Neural cell (in vitro differentiated cells): Measurements from ENCODE around the gene CALR. TPM values are rescaled to one million over a fixed set of nuclear protein-coding genes. Genes with fewer than 3 reads are reported as not detected.

Experiments
- H2AFZ ChIP-seq: fragments of 200-600, 300-800 bp; sonication (generic), shearing (Covaris generic); 2 replicates; pipeline ENCODE4 v1.6.0; 2014; ENCODE audit warnings: low read depth, mild to moderate bottlenecking, antibody characterized with exemption, low read length, moderate library complexity
- H3F3A ChIP-seq: fragments of 200-600 bp; shearing (Covaris generic); 2 replicates; pipeline ENCODE4 v1.6.1; 2016; ENCODE audit warnings: mild to moderate bottlenecking, moderate library complexity, mixed read lengths, antibody characterized with exemption, low read length; ENCODE audit not compliant: insufficient read depth, poor library complexity, severe bottlenecking
- H3K27ac ChIP-seq: fragments of 200-600, 300-800 bp; sonication (generic), shearing (Covaris generic); 2 replicates; pipeline ENCODE4 v1.5.1; 2014; ENCODE audit warnings: mild to moderate bottlenecking, low read length, moderate library complexity
- H3K27me3 ChIP-seq: fragments of 300-800, 200-600 bp; sonication (generic), shearing (Covaris generic); 2 replicates; pipeline ENCODE4 v1.6.0; 2014; ENCODE audit warnings: mild to moderate bottlenecking, low read depth, low read length, moderate library complexity; ENCODE audit not compliant: insufficient read depth
- H3K36me3 ChIP-seq: fragments of 300-800, 200-600 bp; sonication (generic), shearing (Covaris generic); 2 replicates; pipeline ENCODE4 v1.5.1; 2014; ENCODE audit warnings: mild to moderate bottlenecking, antibody characterized with exemption, low read length, moderate library complexity; ENCODE audit not compliant: insufficient read depth
- H3K4me2 ChIP-seq: fragments of 300-800, 200-600 bp; sonication (generic), shearing (Covaris generic); 2 replicates; pipeline ENCODE4 v1.6.0; 2014; ENCODE audit warnings: mild to moderate bottlenecking, low read length
- H3K4me3 ChIP-seq: fragments of 300-800, 200-600 bp; sonication (generic), shearing (Covaris generic); 2 replicates; pipeline ENCODE4 v1.5.1; 2014; ENCODE audit warnings: mild to moderate bottlenecking, low read length, moderate library complexity
- H3K79me2 ChIP-seq: fragments of 200-600 bp; shearing (Covaris generic); replicated peaks from 2 replicates; pipeline ENCODE4 v1.6.0; 2014; ENCODE audit warnings: mild to moderate bottlenecking, low read length, moderate library complexity; ENCODE audit not compliant: insufficient read depth
- H3K9ac ChIP-seq: fragments of 300-800, 200-600 bp; sonication (generic), shearing (Covaris generic); 2 replicates; pipeline ENCODE4 v1.6.1; 2016; ENCODE audit warnings: mild to moderate bottlenecking, low read length, mixed read lengths
- H3K9me2 ChIP-seq: fragments of 200-600 bp; shearing (Covaris generic); 2 replicates; pipeline ENCODE4 v1.6.1; 2016; ENCODE audit warnings: mild to moderate bottlenecking, low read length, mixed read lengths; ENCODE audit not compliant: insufficient read depth
- H3K9me3 ChIP-seq: fragments of 200-600, 300-800 bp; sonication (generic), shearing (Covaris generic); 2 replicates; pipeline ENCODE4 v1.6.1; 2016; ENCODE audit warnings: mild to moderate bottlenecking, mixed run types, low read length, moderate library complexity, mixed read lengths
- H4K20me1 ChIP-seq: fragments of 200-600 bp; shearing (Covaris generic); 2 replicates; pipeline ENCODE4 v1.6.1; 2016; ENCODE audit warnings: mild to moderate bottlenecking, mixed run types; ENCODE audit not compliant: insufficient read depth
- EP300 ChIP-seq: fragments of 450-650 bp; conservative IDR thresholded peaks from 2 replicates; pipeline ENCODE4 v1.6.1; 2014; ENCODE audit warnings: antibody characterized with exemption, mild to moderate bottlenecking, moderate library complexity; ENCODE audit not compliant: poor library complexity, severe bottlenecking
- EZH2 ChIP-seq: fragments of 200-600, 300-800 bp; shearing (Covaris generic), sonication (generic); IDR thresholded peaks from 2 replicates; pipeline ENCODE4 v1.6.1; 2014; ENCODE audit warnings: antibody characterized with exemption, low read length, borderline replicate concordance, mild to moderate bottlenecking; ENCODE audit not compliant: insufficient read depth, poor library complexity, severe bottlenecking
- MXI1 ChIP-seq: fragments of 450-650 bp; conservative IDR thresholded peaks from 2 replicates; pipeline ENCODE4 v1.6.1; 2014; ENCODE audit warnings: antibody characterized with exemption, mild to moderate bottlenecking; ENCODE audit not compliant: poor library complexity, severe bottlenecking
- POLR2AphosphoS5 ChIP-seq: IDR thresholded peaks from 2 replicates; pipeline ENCODE4 v1.6.1; 2012
- RAD21 ChIP-seq: fragments of 450-650 bp; conservative IDR thresholded peaks from 2 replicates; pipeline ENCODE4 v1.6.1; 2014; ENCODE audit warnings: antibody characterized with exemption, mild to moderate bottlenecking, moderate library complexity
- SMC3 ChIP-seq: fragments of 450-650 bp; conservative IDR thresholded peaks from 2 replicates; pipeline ENCODE4 v1.6.1; 2014; ENCODE audit warnings: antibody characterized with exemption, mild to moderate bottlenecking, moderate library complexity; ENCODE audit not compliant: poor library complexity
- TAF1 ChIP-seq: IDR thresholded peaks from 2 replicates; pipeline ENCODE4 v1.6.1; 2012; ENCODE audit warnings: low read depth
- polyA plus RNA-seq: library from polyadenylated mRNA; depleted of rRNA; stranded (reverse); fragments of >200 nt; gene quantifications from 2 replicates; pipeline ENCODE4 v1.2.3, GENCODE V29; 2014
- TF ChIP-seq, protein P1 (sequence below): IDR thresholded peaks from 2 replicates; pipeline ENCODE4 v1.6.1; 2012; ENCODE audit warnings: borderline replicate concordance
- TF ChIP-seq, protein P2 (sequence below): fragments of 450-650 bp; IDR thresholded peaks from 2 replicates; pipeline ENCODE4 v1.5.1; 2014; ENCODE audit warnings: antibody characterized with exemption, mild to moderate bottlenecking, moderate library complexity; ENCODE audit not compliant: poor library complexity, severe bottlenecking

Gene CALR
- polyA plus RNA-seq, 1 donor from 2014 or later = 242 TPM

DNA sequence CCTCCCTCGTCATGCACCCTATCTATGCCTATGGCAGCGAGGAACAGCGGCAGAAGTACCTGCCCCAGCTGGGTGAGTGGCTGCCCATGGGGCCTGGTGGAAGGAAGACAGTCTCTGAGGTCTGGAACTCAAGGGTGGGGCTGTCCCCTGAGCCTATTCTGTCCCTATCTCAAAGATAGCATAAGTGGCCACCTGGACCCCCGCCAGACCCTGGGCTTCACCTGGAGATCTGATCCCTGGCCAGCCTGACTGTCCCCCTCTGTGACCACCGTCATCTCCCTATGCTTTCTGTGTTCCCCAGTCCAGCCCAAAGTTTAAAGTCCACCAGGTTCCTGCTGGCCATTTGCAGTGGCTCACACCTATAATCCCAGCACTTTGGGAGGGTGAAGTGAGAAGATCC lies 44.8 kb upstream of the CALR start:
- Histone ChIP-seq H2AFZ (no peak overlapping the region), H4K20me1 (no peaks in the 10 kb centered on the region), H3K79me2 (no peaks in the 10 kb centered on the region), H3K9me3 (no peaks in the 10 kb centered on the region), H3F3A (no peaks in the 10 kb centered on the region), H3K36me3 (no peaks in the 10 kb centered on the region), H3K4me3 (no peak overlapping the region), H3K27me3 (no peaks in the 10 kb centered on the region), H3K4me2 (no peak overlapping the region), H3K9ac (no peak overlapping the region), H3K9me2 (no peaks in the 10 kb centered on the region), H3K27ac (no peak overlapping the region)
- TF ChIP-seq, protein P1, sequence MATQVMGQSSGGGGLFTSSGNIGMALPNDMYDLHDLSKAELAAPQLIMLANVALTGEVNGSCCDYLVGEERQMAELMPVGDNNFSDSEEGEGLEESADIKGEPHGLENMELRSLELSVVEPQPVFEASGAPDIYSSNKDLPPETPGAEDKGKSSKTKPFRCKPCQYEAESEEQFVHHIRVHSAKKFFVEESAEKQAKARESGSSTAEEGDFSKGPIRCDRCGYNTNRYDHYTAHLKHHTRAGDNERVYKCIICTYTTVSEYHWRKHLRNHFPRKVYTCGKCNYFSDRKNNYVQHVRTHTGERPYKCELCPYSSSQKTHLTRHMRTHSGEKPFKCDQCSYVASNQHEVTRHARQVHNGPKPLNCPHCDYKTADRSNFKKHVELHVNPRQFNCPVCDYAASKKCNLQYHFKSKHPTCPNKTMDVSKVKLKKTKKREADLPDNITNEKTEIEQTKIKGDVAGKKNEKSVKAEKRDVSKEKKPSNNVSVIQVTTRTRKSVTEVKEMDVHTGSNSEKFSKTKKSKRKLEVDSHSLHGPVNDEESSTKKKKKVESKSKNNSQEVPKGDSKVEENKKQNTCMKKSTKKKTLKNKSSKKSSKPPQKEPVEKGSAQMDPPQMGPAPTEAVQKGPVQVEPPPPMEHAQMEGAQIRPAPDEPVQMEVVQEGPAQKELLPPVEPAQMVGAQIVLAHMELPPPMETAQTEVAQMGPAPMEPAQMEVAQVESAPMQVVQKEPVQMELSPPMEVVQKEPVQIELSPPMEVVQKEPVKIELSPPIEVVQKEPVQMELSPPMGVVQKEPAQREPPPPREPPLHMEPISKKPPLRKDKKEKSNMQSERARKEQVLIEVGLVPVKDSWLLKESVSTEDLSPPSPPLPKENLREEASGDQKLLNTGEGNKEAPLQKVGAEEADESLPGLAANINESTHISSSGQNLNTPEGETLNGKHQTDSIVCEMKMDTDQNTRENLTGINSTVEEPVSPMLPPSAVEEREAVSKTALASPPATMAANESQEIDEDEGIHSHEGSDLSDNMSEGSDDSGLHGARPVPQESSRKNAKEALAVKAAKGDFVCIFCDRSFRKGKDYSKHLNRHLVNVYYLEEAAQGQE = no peak
- TF ChIP-seq TAF1 (no peak), POLR2AphosphoS5 (no peak), EP300 (no peak), RAD21 (no peak), MXI1 (no peak), SMC3 (no peak), EZH2 (no peak)
- TF ChIP-seq, protein P2, sequence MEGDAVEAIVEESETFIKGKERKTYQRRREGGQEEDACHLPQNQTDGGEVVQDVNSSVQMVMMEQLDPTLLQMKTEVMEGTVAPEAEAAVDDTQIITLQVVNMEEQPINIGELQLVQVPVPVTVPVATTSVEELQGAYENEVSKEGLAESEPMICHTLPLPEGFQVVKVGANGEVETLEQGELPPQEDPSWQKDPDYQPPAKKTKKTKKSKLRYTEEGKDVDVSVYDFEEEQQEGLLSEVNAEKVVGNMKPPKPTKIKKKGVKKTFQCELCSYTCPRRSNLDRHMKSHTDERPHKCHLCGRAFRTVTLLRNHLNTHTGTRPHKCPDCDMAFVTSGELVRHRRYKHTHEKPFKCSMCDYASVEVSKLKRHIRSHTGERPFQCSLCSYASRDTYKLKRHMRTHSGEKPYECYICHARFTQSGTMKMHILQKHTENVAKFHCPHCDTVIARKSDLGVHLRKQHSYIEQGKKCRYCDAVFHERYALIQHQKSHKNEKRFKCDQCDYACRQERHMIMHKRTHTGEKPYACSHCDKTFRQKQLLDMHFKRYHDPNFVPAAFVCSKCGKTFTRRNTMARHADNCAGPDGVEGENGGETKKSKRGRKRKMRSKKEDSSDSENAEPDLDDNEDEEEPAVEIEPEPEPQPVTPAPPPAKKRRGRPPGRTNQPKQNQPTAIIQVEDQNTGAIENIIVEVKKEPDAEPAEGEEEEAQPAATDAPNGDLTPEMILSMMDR = no peak

DNA sequence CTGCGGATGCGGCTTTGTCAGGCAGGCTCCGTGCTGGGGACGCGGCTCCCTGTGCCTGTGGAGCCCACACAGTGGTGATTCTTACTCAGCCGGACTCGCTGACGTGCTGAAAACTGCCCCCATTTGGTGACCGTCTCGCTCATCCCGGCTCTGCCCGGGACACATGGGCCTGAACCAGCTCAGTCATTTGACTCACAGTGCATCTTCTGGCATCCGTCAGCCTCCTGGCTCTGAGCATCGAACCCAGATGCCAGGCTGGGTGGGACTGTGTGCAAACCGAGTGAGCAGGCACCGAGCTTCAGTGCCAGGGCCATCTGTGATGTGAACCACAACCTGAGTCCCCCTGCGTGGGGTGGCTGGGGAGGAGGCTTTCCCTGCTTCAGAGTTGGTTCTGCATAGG lies 41.9 kb upstream of the CALR start:
- H4K20me1 ChIP-seq = no peaks in the 10 kb centered on the region
- no peaks in the 10 kb centered on the region for H3K79me2 ChIP-seq
- TF ChIP-seq MXI1 = no peak
- TF ChIP-seq, protein P2 = no peak
- no peak for TF ChIP-seq POLR2AphosphoS5
- no peak for TF ChIP-seq EP300
- TF ChIP-seq, protein P1 = no peak
- TF ChIP-seq RAD21 = no peak
- TF ChIP-seq EZH2 = no peak
- no peak for TF ChIP-seq SMC3
- no peak for TF ChIP-seq TAF1
- H3K36me3 ChIP-seq = no peaks in the 10 kb centered on the region
- H3K4me3 ChIP-seq = no peak overlapping the region
- no peaks in the 10 kb centered on the region for H3K9me3 ChIP-seq
- H2AFZ ChIP-seq = no peak overlapping the region
- no peak overlapping the region for H3K27ac ChIP-seq
- H3F3A ChIP-seq = no peaks in the 10 kb centered on the region
- H3K9ac ChIP-seq = no peak overlapping the region
- H3K27me3 ChIP-seq = no peaks in the 10 kb centered on the region
- H3K9me2 ChIP-seq = no peaks in the 10 kb centered on the region
- H3K4me2 ChIP-seq = no peak overlapping the region
